Esophagus muscularis mucosa (tissue), 4 donors: Measurements from ENCODE around the gene PEBP1. TPM values are rescaled to one million over a fixed set of nuclear protein-coding genes. Genes with fewer than 3 reads are reported as not detected.

Experiments
- DNase-seq: peaks from one replicate; pipeline ENCODE4 v3.0.0-alpha.2; 2017; ENCODE audit errors: extremely low spot score
- H3K27ac ChIP-seq, 4 donors: fragments of 200-600 bp; sonication (generic); replicated peaks in 1 of 4; 1 replicate in 3 of 4; 2 replicates in 1 of 4; pipeline ENCODE4 v1.5.1; 2016 to 2019; ENCODE audit warnings: mild to moderate bottlenecking in 1 of 4
- H3K27me3 ChIP-seq, 4 donors: fragments of 200-600 bp; sonication (generic); one replicate each; pipeline versions ENCODE4 v1.5.1 to v1.6.0; 2016 to 2019
- H3K36me3 ChIP-seq, 4 donors: fragments of 200-600 bp; sonication (generic); one replicate each; pipeline ENCODE4 v1.5.1; 2016 to 2019
- H3K4me1 ChIP-seq, 4 donors: fragments of 200-600 bp; sonication (generic); one replicate each; pipeline ENCODE4 v1.5.1; 2016 to 2019
- H3K4me3 ChIP-seq, 4 donors: fragments of 200-600 bp; sonication (generic); 1 replicate in 2 of 4; 2 replicates in 2 of 4; pipeline ENCODE4 v1.5.1; 2016 to 2019; ENCODE audit warnings: mild to moderate bottlenecking in 4 of 4, moderate library complexity in 1 of 4
- H3K9me3 ChIP-seq, 4 donors: fragments of 200-600 bp; sonication (generic); 1 replicate in 3 of 4; 2 replicates in 1 of 4; pipeline ENCODE4 v1.5.1; 2016 to 2019
- CTCF ChIP-seq, 3 experiments: fragments of 200-600 bp in 2 of 3; fragments of 450-650 bp in 1 of 3; sonication (generic) in 2 of 3; IDR thresholded peaks; one replicate each; pipeline ENCODE4 v1.5.1; 2017 to 2019; ENCODE audit warnings: antibody characterized with exemption in 3 of 3, mild to moderate bottlenecking in 2 of 3, moderate library complexity in 1 of 3
- EP300 ChIP-seq: sonication (generic); formaldehyde crosslinking; IDR thresholded peaks from one replicate; pipeline ENCODE4 v1.6.1; 2017; ENCODE audit warnings: antibody characterized with exemption
- POLR2A ChIP-seq: fragments of 450-650 bp; IDR thresholded peaks from one replicate; pipeline ENCODE4 v1.6.1; 2017; ENCODE audit warnings: antibody characterized with exemption, moderate library complexity, mild to moderate bottlenecking, low read depth
- POLR2AphosphoS5 ChIP-seq, 2 donors: sonication (generic); formaldehyde crosslinking; IDR thresholded peaks; one replicate each; pipeline ENCODE4 v1.6.1; 2017; ENCODE audit warnings: antibody characterized with exemption in 2 of 2
- WGBS: methylation state at CpG from one replicate; pipeline ENCODE4 v1.1.5; 2018; 5-methylcytosine and 5-hydroxymethylcytosine counted together
- intact Hi-C: fragments of 100-400 bp; cut with DNase I; formaldehyde crosslinking; loops from one replicate; pipeline ENCODE4 v1.15.1; 2023
- total RNA-seq, 4 donors: library from RNA; depleted of rRNA; stranded (reverse); fragments of >200 nt; gene quantifications; one replicate each; pipeline versions ENCODE4 v1.1.0 to v1.2.1, GENCODE V29; 2016

PEBP1 gene
- total RNA-seq, 4 donors from 2014 or later: 233 to 393 (median 327) TPM

- Histone ChIP-seq H3K27ac (no peak overlapping the region), H3K4me3 (no peak overlapping the region), H3K36me3 (peaks cover 46 to 83% (median 77%) of the 10 kb centered on the region in 4 donors), H3K9me3 (no peaks in the 10 kb centered on the region), H3K27me3 (no peaks in the 10 kb centered on the region), H3K4me1 (peaks cover 18 to 41% (median 39%) of the 10 kb centered on the region in 4 donors)
- no peak for TF ChIP-seq CTCF (IDR thresholded peaks at IDR 0.05)
- TF ChIP-seq POLR2A: no peak
- no peak for TF ChIP-seq EP300
- no peak for TF ChIP-seq POLR2AphosphoS5 (IDR thresholded peaks at IDR 0.05)
- WGBS: 96% methylated on average over 8 of the region's 8 CpGs
- no peak for DNase-seq
- intact Hi-C loops: no loop called here
These were observed 4.9 kb downstream of the PEBP1 start for GRCh38 chr12:118140825-118141224.

GRCh38 chr12:118144499-118144898 is 8.6 kb downstream of the PEBP1 start:
- Histone ChIP-seq H3K27me3 (no peaks in the 10 kb centered on the region), H3K4me3 (no peak overlapping the region), H3K4me1 (peaks cover 7 to 17% (median 11%) of the 10 kb centered on the region in 4 donors), H3K9me3 (no peaks in the 10 kb centered on the region), H3K27ac (no peak overlapping the region), H3K36me3 (peaks cover 49 to 100% (median 89%) of the 10 kb centered on the region in 4 donors)
- no peak for DNase-seq
- intact Hi-C loops: no loop called here
- TF ChIP-seq POLR2A (no peak), POLR2AphosphoS5 (IDR thresholded peaks at IDR 0.05) (no peak), CTCF (IDR thresholded peaks at IDR 0.05) (no peak), EP300 (no peak)
- WGBS: 93% methylated on average over 13 of the region's 13 CpGs

- TF ChIP-seq POLR2A (no peak), EP300 (no peak), POLR2AphosphoS5 (IDR thresholded peaks at IDR 0.05) (no peak), CTCF (IDR thresholded peaks at IDR 0.05) (no peak)
- DNase-seq: no peak
- H3K27ac ChIP-seq: no peak overlapping the region
- H3K27me3 ChIP-seq: no peaks in the 10 kb centered on the region
- intact Hi-C loops: no loop called here
- 90% methylated on average over 7 of the region's 7 CpGs for WGBS
- no peak overlapping the region for H3K4me3 ChIP-seq
- peaks cover 5 to 13% (median 6%) of the 10 kb centered on the region in 4 donors for H3K4me1 ChIP-seq
- H3K36me3 ChIP-seq: peaks cover 41 to 100% (median 85%) of the 10 kb centered on the region in 4 donors
- H3K9me3 ChIP-seq: no peaks in the 10 kb centered on the region
These were observed 9.3 kb downstream of the PEBP1 start for GRCh38 chr12:118145113-118145797.

- intact Hi-C loops: no loop called here
- no peaks in the 10 kb centered on the region for H3K9me3 ChIP-seq
- no peak overlapping the region for H3K27ac ChIP-seq
- no peak for DNase-seq
- no peak overlapping the region for H3K4me3 ChIP-seq
- peaks cover 5 to 13% (median 8%) of the 10 kb centered on the region in 4 donors for H3K4me1 ChIP-seq
- H3K27me3 ChIP-seq: no peaks in the 10 kb centered on the region
- TF ChIP-seq CTCF (IDR thresholded peaks at IDR 0.05) (no peak), POLR2A (no peak), EP300 (no peak), POLR2AphosphoS5 (IDR thresholded peaks at IDR 0.05) (no peak)
- peaks cover 38 to 95% (median 82%) of the 10 kb centered on the region in 4 donors for H3K36me3 ChIP-seq
- WGBS: 89% methylated on average over 9 of the region's 9 CpGs
These were observed 9.9 kb downstream of the PEBP1 start for GRCh38 chr12:118145798-118146156.
